ENCODE data around the gene RANBP9. TPM values are rescaled to one million over a fixed set of nuclear protein-coding genes. Genes with fewer than 3 reads are reported as not detected.

RANBP9 gene
- total and polyA plus RNA-seq, 2 experiments from 2014 or later: 12.1 to 31.8 TPM

GRCh38 chr6:13572951-13573654 is 138.5 kb downstream of the RANBP9 start:
- no peak for ATAC-seq
- Mint-ChIP-seq H3K27ac (peak overlapping the region; percentile 96), H3K9me3 (no peaks in the 10 kb centered on the region; the same call in 2 of the 3 replicates), H3K4me3 (peak overlapping the region; percentile 83), H3K4me1 (peaks cover 30% of the 10 kb centered on the region), H3K27me3 (ENCODE audit: insufficient read depth, low read depth, poor library complexity) (peaks cover 12% of the 10 kb centered on the region), H3K36me3 (ENCODE audit: low read depth) (no peaks in the 10 kb centered on the region; the same call in 2 of the 3 replicates)
- Histone ChIP-seq H3K27ac (ENCODE audit: low read depth) (peak overlapping the region; percentile 99), H3K4me3 (peak overlapping the region; percentile 84), H3K79me2 (replicated peaks; ENCODE audit: insufficient read depth) (peaks cover 25% of the 10 kb centered on the region), H3K36me3 (ENCODE audit: insufficient read depth) (no peaks in the 10 kb centered on the region), H4K20me1 (replicated peaks; ENCODE audit: insufficient read depth) (no peaks in the 10 kb centered on the region), H3K4me2 (peak overlapping the region; percentile 83), H3K9me2 (ENCODE audit: insufficient read depth) (no peaks in the 10 kb centered on the region), H3K27me3 (ENCODE audit: insufficient read depth) (no peaks in the 10 kb centered on the region), H2AFZ (peak overlapping the region; percentile 96), H3K4me1 (ENCODE audit: insufficient read depth) (peaks cover 13% of the 10 kb centered on the region), H3F3A (replicated peaks; ENCODE audit: low read depth) (peaks cover 10% of the 10 kb centered on the region)
- no peak for DNase-seq (ENCODE audit: low spot score)
- TF ChIP-seq POLR2AphosphoS5 (IDR thresholded peaks at IDR 0.05; ENCODE audit: low read depth) (no peak), CREB1 (CRISPR knock-in tag; IDR thresholded peaks at IDR 0.05; ENCODE audit: low read depth) (no peak), JUNB (IDR thresholded peaks at IDR 0.05; ENCODE audit: unreplicated experiment) (no peak), REST (IDR thresholded peaks at IDR 0.05; ENCODE audit: unreplicated experiment) (no peak), NANOG (IDR thresholded peaks at IDR 0.05; ENCODE audit: borderline replicate concordance) (no peak), ZNF331 (CRISPR knock-in tag; IDR thresholded peaks at IDR 0.05; ENCODE audit: low read depth) (no peak), EZH2 (IDR thresholded peaks at IDR 0.05; ENCODE audit: low read depth, unreplicated experiment) (no peak), ZNF114 (CRISPR knock-in tag; IDR thresholded peaks at IDR 0.05) (no peak), EZH2phosphoT487 (IDR thresholded peaks at IDR 0.05; ENCODE audit: unreplicated experiment) (no peak), STAT1 (IDR thresholded peaks at IDR 0.05; ENCODE audit: unreplicated experiment) (no peak)
- TF ChIP-seq, protein P1, sequence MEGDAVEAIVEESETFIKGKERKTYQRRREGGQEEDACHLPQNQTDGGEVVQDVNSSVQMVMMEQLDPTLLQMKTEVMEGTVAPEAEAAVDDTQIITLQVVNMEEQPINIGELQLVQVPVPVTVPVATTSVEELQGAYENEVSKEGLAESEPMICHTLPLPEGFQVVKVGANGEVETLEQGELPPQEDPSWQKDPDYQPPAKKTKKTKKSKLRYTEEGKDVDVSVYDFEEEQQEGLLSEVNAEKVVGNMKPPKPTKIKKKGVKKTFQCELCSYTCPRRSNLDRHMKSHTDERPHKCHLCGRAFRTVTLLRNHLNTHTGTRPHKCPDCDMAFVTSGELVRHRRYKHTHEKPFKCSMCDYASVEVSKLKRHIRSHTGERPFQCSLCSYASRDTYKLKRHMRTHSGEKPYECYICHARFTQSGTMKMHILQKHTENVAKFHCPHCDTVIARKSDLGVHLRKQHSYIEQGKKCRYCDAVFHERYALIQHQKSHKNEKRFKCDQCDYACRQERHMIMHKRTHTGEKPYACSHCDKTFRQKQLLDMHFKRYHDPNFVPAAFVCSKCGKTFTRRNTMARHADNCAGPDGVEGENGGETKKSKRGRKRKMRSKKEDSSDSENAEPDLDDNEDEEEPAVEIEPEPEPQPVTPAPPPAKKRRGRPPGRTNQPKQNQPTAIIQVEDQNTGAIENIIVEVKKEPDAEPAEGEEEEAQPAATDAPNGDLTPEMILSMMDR (conservative IDR thresholded peaks at IDR 0.05; ENCODE audit: low read depth in 2 of 2): no peak
- TF ChIP-seq, protein P2, sequence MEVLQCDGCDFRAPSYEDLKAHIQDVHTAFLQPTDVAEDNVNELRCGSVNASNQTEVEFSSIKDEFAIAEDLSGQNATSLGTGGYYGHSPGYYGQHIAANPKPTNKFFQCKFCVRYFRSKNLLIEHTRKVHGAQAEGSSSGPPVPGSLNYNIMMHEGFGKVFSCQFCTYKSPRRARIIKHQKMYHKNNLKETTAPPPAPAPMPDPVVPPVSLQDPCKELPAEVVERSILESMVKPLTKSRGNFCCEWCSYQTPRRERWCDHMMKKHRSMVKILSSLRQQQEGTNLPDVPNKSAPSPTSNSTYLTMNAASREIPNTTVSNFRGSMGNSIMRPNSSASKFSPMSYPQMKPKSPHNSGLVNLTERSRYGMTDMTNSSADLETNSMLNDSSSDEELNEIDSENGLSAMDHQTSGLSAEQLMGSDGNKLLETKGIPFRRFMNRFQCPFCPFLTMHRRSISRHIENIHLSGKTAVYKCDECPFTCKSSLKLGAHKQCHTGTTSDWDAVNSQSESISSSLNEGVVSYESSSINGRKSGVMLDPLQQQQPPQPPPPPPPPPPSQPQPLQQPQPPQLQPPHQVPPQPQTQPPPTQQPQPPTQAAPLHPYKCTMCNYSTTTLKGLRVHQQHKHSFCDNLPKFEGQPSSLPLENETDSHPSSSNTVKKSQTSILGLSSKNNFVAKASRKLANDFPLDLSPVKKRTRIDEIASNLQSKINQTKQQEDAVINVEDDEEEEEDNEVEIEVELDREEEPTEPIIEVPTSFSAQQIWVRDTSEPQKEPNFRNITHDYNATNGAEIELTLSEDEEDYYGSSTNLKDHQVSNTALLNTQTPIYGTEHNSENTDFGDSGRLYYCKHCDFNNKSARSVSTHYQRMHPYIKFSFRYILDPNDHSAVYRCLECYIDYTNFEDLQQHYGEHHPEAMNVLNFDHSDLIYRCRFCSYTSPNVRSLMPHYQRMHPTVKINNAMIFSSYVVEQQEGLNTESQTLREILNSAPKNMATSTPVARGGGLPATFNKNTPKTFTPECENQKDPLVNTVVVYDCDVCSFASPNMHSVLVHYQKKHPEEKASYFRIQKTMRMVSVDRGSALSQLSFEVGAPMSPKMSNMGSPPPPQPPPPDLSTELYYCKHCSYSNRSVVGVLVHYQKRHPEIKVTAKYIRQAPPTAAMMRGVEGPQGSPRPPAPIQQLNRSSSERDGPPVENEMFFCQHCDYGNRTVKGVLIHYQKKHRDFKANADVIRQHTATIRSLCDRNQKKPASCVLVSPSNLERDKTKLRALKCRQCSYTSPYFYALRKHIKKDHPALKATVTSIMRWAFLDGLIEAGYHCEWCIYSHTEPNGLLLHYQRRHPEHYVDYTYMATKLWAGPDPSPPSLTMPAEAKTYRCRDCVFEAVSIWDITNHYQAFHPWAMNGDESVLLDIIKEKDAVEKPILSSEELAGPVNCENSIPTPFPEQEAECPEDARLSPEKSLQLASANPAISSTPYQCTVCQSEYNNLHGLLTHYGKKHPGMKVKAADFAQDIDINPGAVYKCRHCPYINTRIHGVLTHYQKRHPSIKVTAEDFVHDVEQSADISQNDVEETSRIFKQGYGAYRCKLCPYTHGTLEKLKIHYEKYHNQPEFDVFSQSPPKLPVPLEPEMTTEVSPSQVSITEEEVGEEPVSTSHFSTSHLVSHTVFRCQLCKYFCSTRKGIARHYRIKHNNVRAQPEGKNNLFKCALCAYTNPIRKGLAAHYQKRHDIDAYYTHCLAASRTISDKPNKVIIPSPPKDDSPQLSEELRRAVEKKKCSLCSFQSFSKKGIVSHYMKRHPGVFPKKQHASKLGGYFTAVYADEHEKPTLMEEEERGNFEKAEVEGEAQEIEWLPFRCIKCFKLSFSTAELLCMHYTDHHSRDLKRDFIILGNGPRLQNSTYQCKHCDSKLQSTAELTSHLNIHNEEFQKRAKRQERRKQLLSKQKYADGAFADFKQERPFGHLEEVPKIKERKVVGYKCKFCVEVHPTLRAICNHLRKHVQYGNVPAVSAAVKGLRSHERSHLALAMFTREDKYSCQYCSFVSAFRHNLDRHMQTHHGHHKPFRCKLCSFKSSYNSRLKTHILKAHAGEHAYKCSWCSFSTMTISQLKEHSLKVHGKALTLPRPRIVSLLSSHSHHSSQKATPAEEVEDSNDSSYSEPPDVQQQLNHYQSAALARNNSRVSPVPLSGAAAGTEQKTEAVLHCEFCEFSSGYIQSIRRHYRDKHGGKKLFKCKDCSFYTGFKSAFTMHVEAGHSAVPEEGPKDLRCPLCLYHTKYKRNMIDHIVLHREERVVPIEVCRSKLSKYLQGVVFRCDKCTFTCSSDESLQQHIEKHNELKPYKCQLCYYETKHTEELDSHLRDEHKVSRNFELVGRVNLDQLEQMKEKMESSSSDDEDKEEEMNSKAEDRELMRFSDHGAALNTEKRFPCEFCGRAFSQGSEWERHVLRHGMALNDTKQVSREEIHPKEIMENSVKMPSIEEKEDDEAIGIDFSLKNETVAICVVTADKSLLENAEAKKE (CRISPR knock-in tag; IDR thresholded peaks at IDR 0.05): no peak
- TF ChIP-seq, protein P3, sequence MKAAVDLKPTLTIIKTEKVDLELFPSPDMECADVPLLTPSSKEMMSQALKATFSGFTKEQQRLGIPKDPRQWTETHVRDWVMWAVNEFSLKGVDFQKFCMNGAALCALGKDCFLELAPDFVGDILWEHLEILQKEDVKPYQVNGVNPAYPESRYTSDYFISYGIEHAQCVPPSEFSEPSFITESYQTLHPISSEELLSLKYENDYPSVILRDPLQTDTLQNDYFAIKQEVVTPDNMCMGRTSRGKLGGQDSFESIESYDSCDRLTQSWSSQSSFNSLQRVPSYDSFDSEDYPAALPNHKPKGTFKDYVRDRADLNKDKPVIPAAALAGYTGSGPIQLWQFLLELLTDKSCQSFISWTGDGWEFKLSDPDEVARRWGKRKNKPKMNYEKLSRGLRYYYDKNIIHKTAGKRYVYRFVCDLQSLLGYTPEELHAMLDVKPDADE (IDR thresholded peaks at IDR 0.05): no peak
